Fibroblast of lung (primary cell): ENCODE data around the gene S100A1. TPM values are rescaled to one million over a fixed set of nuclear protein-coding genes. Genes with fewer than 3 reads are reported as not detected.
A peak's percentile ranks its signal among the peaks of the same experiment; 100 is the strongest.

Experiments used
- DNase-seq, 2 donors: peaks; one replicate each; pipeline versions ENCODE4 v3.0.0 to v3.0.0-alpha.2; 2010; ENCODE audit warnings: low read depth in 2 of 2
- H2AFZ ChIP-seq: 2 replicates; pipeline ENCODE4 v1.5.1; 2012; ENCODE audit warnings: low read length, control low read depth, inconsistent platforms
- H3K27ac ChIP-seq: 2 replicates; pipeline ENCODE4 v1.5.1; 2011; ENCODE audit warnings: low read length, control low read depth; ENCODE audit not compliant: insufficient read depth
- H3K27me3 ChIP-seq: 2 replicates; pipeline ENCODE4 v1.5.1; 2011; ENCODE audit warnings: mild to moderate bottlenecking, low read length; ENCODE audit not compliant: control insufficient read depth, insufficient read depth
- H3K36me3 ChIP-seq: 2 replicates; pipeline ENCODE4 v1.5.1; 2011; ENCODE audit warnings: low read length; ENCODE audit not compliant: control insufficient read depth, insufficient read depth
- H3K4me1 ChIP-seq: 2 replicates; pipeline ENCODE4 v1.5.1; 2011; ENCODE audit warnings: low read length; ENCODE audit not compliant: control insufficient read depth, insufficient read depth; ENCODE audit errors: extremely low read depth
- H3K4me2 ChIP-seq: 2 replicates; pipeline ENCODE4 v1.5.1; 2011; ENCODE audit warnings: low read length, control low read depth; ENCODE audit not compliant: insufficient read depth; ENCODE audit errors: extremely low read depth
- H3K4me3 ChIP-seq, 4 experiments: fragments of 200-600 bp in 1 of 4; sonication (generic) in 1 of 4; replicated peaks in 1 of 4; 2 replicates each; pipeline ENCODE4 v1.5.1; 2011 to 2016; ENCODE audit warnings: low read length in 4 of 4, low read depth in 3 of 4, mild to moderate bottlenecking in 3 of 4, control low read depth in 2 of 4, inconsistent platforms in 1 of 4, mixed read lengths in 1 of 4; ENCODE audit not compliant: insufficient read depth in 1 of 4; ENCODE audit errors: control extremely low read depth in 1 of 4
- H3K79me2 ChIP-seq: 2 replicates; pipeline ENCODE4 v1.5.1; 2012; ENCODE audit warnings: mild to moderate bottlenecking, low read length, inconsistent platforms; ENCODE audit not compliant: control insufficient read depth, insufficient read depth
- H3K9ac ChIP-seq: 2 replicates; pipeline ENCODE4 v1.5.1; 2011; ENCODE audit warnings: mild to moderate bottlenecking, low read length, control low read depth; ENCODE audit not compliant: insufficient read depth
- H3K9me3 ChIP-seq: 2 replicates; pipeline ENCODE4 v1.5.1; 2012; ENCODE audit warnings: low read depth, low read length; ENCODE audit not compliant: control insufficient read depth, insufficient read depth
- H4K20me1 ChIP-seq: 2 replicates; pipeline ENCODE4 v1.5.1; 2011; ENCODE audit warnings: low read length; ENCODE audit not compliant: control insufficient read depth, insufficient read depth; ENCODE audit errors: extremely low read depth
- EZH2 ChIP-seq: IDR thresholded peaks from 2 replicates; pipeline ENCODE4 v1.5.1; 2012; ENCODE audit warnings: low read length, control low read depth, mild to moderate bottlenecking; ENCODE audit errors: missing control alignments
- polyA plus RNA-seq, 2 donors: library from polyadenylated mRNA; depleted of rRNA in 1 of 2; stranded (reverse) in 1 of 2; unstranded in 1 of 2; fragments of >200 nt; gene quantifications; 2 replicates each; pipeline ENCODE4 v1.2.1, GENCODE V29; 2011 to 2012; ENCODE audit warnings: missing spikeins in 1 of 2
- total RNA-seq: library from RNA; depleted of rRNA; stranded (reverse); fragments of >200 nt; gene quantifications from 2 replicates; pipeline ENCODE4 v1.2.1, GENCODE V29; 2014
- TF ChIP-seq, protein P1 (sequence below), 2 donors: IDR thresholded peaks in 1 of 2; conservative IDR thresholded peaks in 1 of 2; 1 replicate in 1 of 2; 2 replicates in 1 of 2; pipeline ENCODE4 v1.5.1; 2011 to 2012; ENCODE audit warnings: low read length in 2 of 2, control low read depth in 1 of 2, inconsistent platforms in 1 of 2, low read depth in 1 of 2, mild to moderate bottlenecking in 1 of 2

S100A1 gene
- total and polyA plus RNA-seq, 2 donors (not counting 1 experiment from before 2014, with no cell fraction given) = 0.17 to 9.7 TPM

DNA sequence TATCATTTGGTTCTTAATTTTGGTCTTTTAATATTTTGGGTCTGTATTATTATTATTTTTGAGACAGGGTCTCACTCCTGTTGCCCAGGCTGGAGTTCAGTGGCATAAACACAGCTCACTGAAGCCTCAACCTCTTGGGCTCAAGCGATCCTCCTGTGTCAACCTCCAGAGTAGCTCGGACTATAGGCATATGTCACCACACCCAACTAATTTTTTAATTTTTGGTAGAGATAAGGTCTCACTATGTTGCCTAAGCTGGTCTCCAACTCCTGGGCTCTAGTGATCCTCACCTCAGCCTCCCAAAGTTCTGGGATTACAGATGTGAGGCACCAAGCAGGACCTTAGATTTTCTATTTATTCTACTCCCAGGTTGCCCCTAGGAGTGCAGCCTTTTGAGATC, 45.3 kb downstream of the S100A1 start:
- Histone ChIP-seq H4K20me1 (no peaks in the 10 kb centered on the region), H3K4me3 (no peak overlapping the region), H3K27me3 (peaks cover 6% of the 10 kb centered on the region), H2AFZ (no peak overlapping the region), H3K9ac (no peak overlapping the region), H3K36me3 (peaks cover 4% of the 10 kb centered on the region), H3K27ac (no peak overlapping the region), H3K9me3 (no peaks in the 10 kb centered on the region), H3K79me2 (peaks cover 22% of the 10 kb centered on the region), H3K4me2 (no peak overlapping the region), H3K4me1 (peaks cover 14% of the 10 kb centered on the region)
- DNase-seq = no peak
- TF ChIP-seq, protein P1, sequence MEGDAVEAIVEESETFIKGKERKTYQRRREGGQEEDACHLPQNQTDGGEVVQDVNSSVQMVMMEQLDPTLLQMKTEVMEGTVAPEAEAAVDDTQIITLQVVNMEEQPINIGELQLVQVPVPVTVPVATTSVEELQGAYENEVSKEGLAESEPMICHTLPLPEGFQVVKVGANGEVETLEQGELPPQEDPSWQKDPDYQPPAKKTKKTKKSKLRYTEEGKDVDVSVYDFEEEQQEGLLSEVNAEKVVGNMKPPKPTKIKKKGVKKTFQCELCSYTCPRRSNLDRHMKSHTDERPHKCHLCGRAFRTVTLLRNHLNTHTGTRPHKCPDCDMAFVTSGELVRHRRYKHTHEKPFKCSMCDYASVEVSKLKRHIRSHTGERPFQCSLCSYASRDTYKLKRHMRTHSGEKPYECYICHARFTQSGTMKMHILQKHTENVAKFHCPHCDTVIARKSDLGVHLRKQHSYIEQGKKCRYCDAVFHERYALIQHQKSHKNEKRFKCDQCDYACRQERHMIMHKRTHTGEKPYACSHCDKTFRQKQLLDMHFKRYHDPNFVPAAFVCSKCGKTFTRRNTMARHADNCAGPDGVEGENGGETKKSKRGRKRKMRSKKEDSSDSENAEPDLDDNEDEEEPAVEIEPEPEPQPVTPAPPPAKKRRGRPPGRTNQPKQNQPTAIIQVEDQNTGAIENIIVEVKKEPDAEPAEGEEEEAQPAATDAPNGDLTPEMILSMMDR (conservative IDR thresholded peaks at IDR 0.05 in 1 of 2, IDR thresholded peaks at IDR 0.05 in 1 of 2; ENCODE audit: low read depth in 1 of 2, low read length in 2 of 2) = no peak
- no peak for TF ChIP-seq EZH2

- Histone ChIP-seq H2AFZ (no peak overlapping the region), H3K9me3 (no peaks in the 10 kb centered on the region), H4K20me1 (no peaks in the 10 kb centered on the region), H3K4me2 (peak overlapping the region; percentile 75), H3K4me1 (peaks cover 8% of the 10 kb centered on the region), H3K36me3 (no peaks in the 10 kb centered on the region), H3K27ac (no peak overlapping the region), H3K4me3 (peak overlapping the region; percentile 31 to 50 (median 36)), H3K9ac (peak overlapping the region; percentile 8), H3K79me2 (no peaks in the 10 kb centered on the region), H3K27me3 (peaks cover 34% of the 10 kb centered on the region)
- TF ChIP-seq, protein P1 (conservative IDR thresholded peaks at IDR 0.05 in 1 of 2, IDR thresholded peaks at IDR 0.05 in 1 of 2; ENCODE audit: low read depth in 1 of 2, low read length in 2 of 2) = peak; percentile 93 to 95
- TF ChIP-seq EZH2 = peak; percentile 61
- peak; percentile 35 to 63 for DNase-seq
These were observed 49.7 kb downstream of the S100A1 start for GRCh38 chr1:153677718-153678518.

DNA sequence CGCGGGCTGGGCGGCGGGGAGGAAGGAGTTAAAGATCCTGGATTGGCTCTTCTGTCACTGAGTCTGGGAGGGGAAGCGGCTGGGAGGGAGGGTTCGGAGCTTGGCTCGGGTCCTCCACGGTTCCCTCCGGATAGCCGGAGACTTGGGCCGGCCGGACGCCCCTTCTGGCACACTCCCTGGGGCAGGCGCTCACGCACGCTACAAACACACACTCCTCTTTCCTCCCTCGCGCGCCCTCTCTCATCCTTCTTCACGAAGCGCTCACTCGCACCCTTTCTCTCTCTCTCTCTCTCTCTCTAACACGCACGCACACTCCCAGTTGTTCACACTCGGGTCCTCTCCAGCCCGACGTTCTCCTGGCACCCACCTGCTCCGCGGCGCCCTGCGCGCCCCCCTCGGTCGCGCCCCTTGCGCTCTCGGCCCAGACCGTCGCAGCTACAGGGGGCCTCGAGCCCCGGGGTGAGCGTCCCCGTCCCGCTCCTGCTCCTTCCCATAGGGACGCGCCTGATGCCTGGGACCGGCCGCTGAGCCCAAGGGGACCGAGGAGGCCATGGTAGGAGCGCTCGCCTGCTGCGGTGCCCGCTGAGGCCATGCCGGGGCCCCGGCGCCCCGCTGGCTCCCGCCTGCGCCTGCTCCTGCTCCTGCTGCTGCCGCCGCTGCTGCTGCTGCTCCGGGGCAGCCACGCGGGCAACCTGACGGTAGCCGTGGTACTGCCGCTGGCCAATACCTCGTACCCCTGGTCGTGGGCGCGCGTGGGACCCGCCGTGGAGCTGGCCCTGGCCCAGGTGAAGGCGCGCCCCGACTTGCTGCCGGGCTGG, 50.5 kb downstream of the S100A1 start, which contains the start of gene NPR1:
NPR1 (plus strand) TSS at position 170 of the 818 bp plus-strand sequence; CDS start at position 591, 421 bp downstream.
- H3K27ac ChIP-seq = no peak within 1 kb of the TSS
- H3K4me3 ChIP-seq = peak within 1 kb of the TSS; percentile 31 to 50 (median 36)
- peak in 1 of 2 donors; percentile 34 for DNase-seq
- H3K9ac ChIP-seq = peak within 1 kb of the TSS; percentile 8
- H3K27me3 ChIP-seq = peaks cover 37% of the 10 kb centered on the region
- no peaks in the 10 kb centered on the region for H4K20me1 ChIP-seq
- no peak for TF ChIP-seq EZH2
- TF ChIP-seq, protein P1 (conservative IDR thresholded peaks at IDR 0.05 in 1 of 2, IDR thresholded peaks at IDR 0.05 in 1 of 2; ENCODE audit: low read depth in 1 of 2, low read length in 2 of 2) = no peak
- no peaks in the 10 kb centered on the region for H3K79me2 ChIP-seq
- H2AFZ ChIP-seq = peak within 1 kb of the TSS; percentile 21
- H3K36me3 ChIP-seq = no peaks in the 10 kb centered on the region
- peaks cover 8% of the 10 kb centered on the region for H3K4me1 ChIP-seq
- peak within 1 kb of the TSS; percentile 75 for H3K4me2 ChIP-seq
- H3K9me3 ChIP-seq = no peaks in the 10 kb centered on the region
